Muscle layer of duodenum (tissue), 2 donors: ENCODE data around the gene KIF6.

Experiments
- H3K27ac ChIP-seq: one replicate; pipeline ENCODE4 v1.7.0; 2013; ENCODE audit warnings: mild to moderate bottlenecking, low read length
- H3K27me3 ChIP-seq: one replicate; pipeline ENCODE4 v1.7.0; 2013; ENCODE audit warnings: low read depth, mild to moderate bottlenecking, control low read depth, low read length
- H3K36me3 ChIP-seq, 2 donors: one replicate each; pipeline ENCODE4 v1.7.0; 2013; ENCODE audit warnings: low read length in 2 of 2, control low read depth in 1 of 2, mild to moderate bottlenecking in 1 of 2; ENCODE audit not compliant: insufficient read depth in 2 of 2, control insufficient read depth in 1 of 2
- H3K4me1 ChIP-seq, 2 donors: one replicate each; pipeline ENCODE4 v1.7.0; 2013; ENCODE audit warnings: low read length in 2 of 2, mild to moderate bottlenecking in 2 of 2, control low read depth in 1 of 2, moderate library complexity in 1 of 2; ENCODE audit not compliant: insufficient read depth in 2 of 2, control insufficient read depth in 1 of 2
- H3K4me3 ChIP-seq, 2 donors: one replicate each; pipeline ENCODE4 v1.7.0; 2013; ENCODE audit warnings: low read length in 2 of 2, low read depth in 1 of 2, mild to moderate bottlenecking in 1 of 2
- H3K9me3 ChIP-seq, 2 donors: one replicate each; pipeline ENCODE4 v1.7.0; 2013; ENCODE audit warnings: low read length in 2 of 2, control low read depth in 1 of 2, mild to moderate bottlenecking in 1 of 2; ENCODE audit not compliant: control insufficient read depth in 1 of 2
- donor health status: healthy.

The KIF6 gene

DNA sequence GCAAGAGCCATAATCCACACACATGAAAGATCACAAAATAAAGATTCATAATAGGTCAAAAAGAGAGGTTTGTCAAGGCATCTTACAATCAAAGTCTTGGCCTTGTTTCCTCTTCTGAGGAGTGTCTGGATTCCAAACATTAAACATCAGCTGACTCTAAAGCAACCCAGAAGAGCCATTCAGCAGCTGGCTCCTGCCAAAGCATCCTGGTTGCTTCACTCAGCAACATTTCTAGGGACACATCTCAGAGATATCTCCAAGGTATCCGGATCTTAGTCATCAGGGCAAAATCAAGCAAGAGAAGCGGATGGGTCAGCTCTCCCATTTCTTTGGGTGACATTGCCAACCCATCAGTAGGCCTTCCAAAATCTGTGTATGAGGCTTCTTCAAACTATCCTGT lies 139.6 kb downstream of the KIF6 start:
- no peak overlapping the region for H3K27ac ChIP-seq
- H3K27me3 ChIP-seq, result no peaks in the 10 kb centered on the region
- H3K9me3 ChIP-seq, result no peaks in the 10 kb centered on the region
- no peak overlapping the region for H3K4me3 ChIP-seq
- no peaks in the 10 kb centered on the region for H3K36me3 ChIP-seq
- H3K4me1 ChIP-seq, result no peaks in the 10 kb centered on the region

GRCh38 chr6:39577446-39578165 lies 147.6 kb downstream of the KIF6 start:
- Histone ChIP-seq H3K27me3 (no peaks in the 10 kb centered on the region), H3K4me3 (no peak overlapping the region), H3K9me3 (no peaks in the 10 kb centered on the region), H3K27ac (no peak overlapping the region), H3K36me3 (no peaks in the 10 kb centered on the region), H3K4me1 (peaks cover 0 to 9% of the 10 kb centered on the region in 2 donors)

- H3K36me3 ChIP-seq, result no peaks in the 10 kb centered on the region
- no peak overlapping the region for H3K4me3 ChIP-seq
- H3K27ac ChIP-seq, result no peak overlapping the region
- H3K27me3 ChIP-seq, result no peaks in the 10 kb centered on the region
- peaks cover 0 to 10% of the 10 kb centered on the region in 2 donors for H3K4me1 ChIP-seq
- no peaks in the 10 kb centered on the region for H3K9me3 ChIP-seq
These were observed 148.5 kb downstream of the KIF6 start for GRCh38 chr6:39576556-39577303.

DNA sequence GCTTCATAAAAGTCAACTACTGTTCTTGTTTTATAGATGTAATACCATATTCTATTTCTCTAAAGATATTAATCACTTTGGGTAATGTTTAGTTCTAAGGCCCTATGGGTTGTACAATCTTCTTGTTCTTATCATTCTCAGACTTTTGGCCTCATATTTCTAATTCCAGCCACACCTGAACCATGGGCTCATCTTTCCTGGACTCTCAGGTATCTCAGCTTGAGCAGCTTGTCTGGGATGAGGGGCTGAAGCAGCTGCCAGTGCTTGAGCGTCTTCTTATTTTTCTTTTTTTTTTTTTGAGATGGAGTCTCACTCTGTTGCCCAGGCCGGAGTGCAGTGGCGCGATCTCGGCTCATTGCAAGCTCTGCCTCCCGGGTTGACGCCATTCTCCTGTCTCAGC lies 150.2 kb downstream of the KIF6 start:
- peaks cover 0 to 10% of the 10 kb centered on the region in 2 donors for H3K4me1 ChIP-seq

DNA sequence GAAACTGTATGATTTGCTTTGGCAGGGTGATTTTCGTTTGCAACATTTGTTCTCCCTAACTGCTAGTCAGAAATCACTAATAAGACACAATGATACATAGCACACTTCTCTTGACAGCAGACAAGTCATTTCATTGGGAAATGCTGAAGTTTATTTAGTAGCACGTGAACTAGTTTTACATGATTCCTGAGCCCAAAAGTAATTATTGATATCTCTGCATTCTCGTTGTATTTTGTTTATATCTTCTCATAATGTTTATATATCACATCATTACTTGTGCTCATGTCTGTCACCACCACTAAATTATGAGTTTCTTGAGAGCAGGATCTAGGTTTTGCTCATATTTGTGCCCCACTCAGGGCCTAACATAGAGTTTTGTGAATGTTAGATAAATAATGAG lies 151.7 kb downstream of the KIF6 start:
- H3K27me3 ChIP-seq, result no peaks in the 10 kb centered on the region
- H3K36me3 ChIP-seq, result no peaks in the 10 kb centered on the region
- peaks cover 0 to 10% of the 10 kb centered on the region in 2 donors for H3K4me1 ChIP-seq
- H3K9me3 ChIP-seq, result no peaks in the 10 kb centered on the region
- H3K27ac ChIP-seq, result no peak overlapping the region
- no peak overlapping the region for H3K4me3 ChIP-seq

More for the DNA sequence above, 150.2 kb downstream of the KIF6 start:
- Histone ChIP-seq H3K27me3 (no peaks in the 10 kb centered on the region), H3K9me3 (no peaks in the 10 kb centered on the region), H3K27ac (no peak overlapping the region), H3K36me3 (no peaks in the 10 kb centered on the region), H3K4me3 (no peak overlapping the region)

- H3K36me3 ChIP-seq, result no peaks in the 10 kb centered on the region
- no peaks in the 10 kb centered on the region for H3K9me3 ChIP-seq
- H3K27me3 ChIP-seq, result no peaks in the 10 kb centered on the region
- no peak overlapping the region for H3K4me3 ChIP-seq
- H3K27ac ChIP-seq, result no peak overlapping the region
- peaks cover 0 to 10% of the 10 kb centered on the region in 2 donors for H3K4me1 ChIP-seq
These were observed 152.4 kb downstream of the KIF6 start for GRCh38 chr6:39572661-39573340.

DNA sequence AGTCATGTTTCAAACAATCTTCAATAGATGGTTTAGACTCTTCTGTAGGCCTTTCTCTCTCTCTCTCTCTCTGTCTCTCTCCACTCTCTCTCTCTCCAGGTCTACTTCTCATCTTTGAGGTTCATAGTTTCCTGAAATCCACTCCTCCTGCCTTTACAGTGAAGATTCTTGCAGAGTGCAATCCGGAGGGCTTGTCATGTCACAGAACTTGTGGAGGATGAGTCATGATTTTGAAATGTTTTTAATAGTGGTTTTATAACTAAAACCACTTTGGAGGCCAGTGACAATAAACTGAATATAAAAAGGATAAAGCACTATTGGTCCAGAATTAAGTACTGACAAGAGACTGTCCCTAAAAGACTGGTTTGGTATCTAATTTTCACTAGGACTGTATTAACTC lies 156.3 kb downstream of the KIF6 start:
- Histone ChIP-seq H3K36me3 (no peaks in the 10 kb centered on the region), H3K27ac (no peak overlapping the region), H3K4me3 (no peak overlapping the region), H3K4me1 (peaks cover 0 to 13% of the 10 kb centered on the region in 2 donors), H3K9me3 (no peaks in the 10 kb centered on the region), H3K27me3 (no peaks in the 10 kb centered on the region)

GRCh38 chr6:39567091-39567490 lies 158.1 kb downstream of the KIF6 start:
- H3K27me3 ChIP-seq, result no peaks in the 10 kb centered on the region
- no peak overlapping the region for H3K27ac ChIP-seq
- H3K36me3 ChIP-seq, result no peaks in the 10 kb centered on the region
- no peaks in the 10 kb centered on the region for H3K9me3 ChIP-seq
- H3K4me1 ChIP-seq, result peaks cover 0 to 3% of the 10 kb centered on the region in 2 donors
- H3K4me3 ChIP-seq, result no peak overlapping the region

DNA sequence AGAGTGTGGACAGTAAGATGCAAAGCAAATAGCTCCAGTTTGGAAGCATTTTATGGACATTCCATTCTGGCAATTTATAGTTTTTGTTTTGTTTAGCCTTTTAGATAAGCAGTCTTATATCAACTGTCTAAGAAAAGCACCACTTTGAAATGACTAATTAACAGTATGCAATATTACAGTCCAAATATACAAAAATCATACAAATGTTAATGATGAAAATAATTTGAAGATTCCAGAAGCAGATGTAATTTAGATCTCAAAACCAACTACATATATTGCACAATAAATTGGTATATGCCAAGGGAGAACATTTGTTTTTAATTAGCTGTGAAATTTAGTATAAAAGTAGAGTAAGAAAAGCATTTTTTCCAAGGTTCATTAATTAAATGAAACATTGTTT lies 158.8 kb downstream of the KIF6 start:
- Histone ChIP-seq H3K4me3 (no peak overlapping the region), H3K27me3 (no peaks in the 10 kb centered on the region), H3K9me3 (no peaks in the 10 kb centered on the region), H3K27ac (no peak overlapping the region), H3K4me1 (peaks cover 0 to 10% of the 10 kb centered on the region in 2 donors), H3K36me3 (no peaks in the 10 kb centered on the region)

DNA sequence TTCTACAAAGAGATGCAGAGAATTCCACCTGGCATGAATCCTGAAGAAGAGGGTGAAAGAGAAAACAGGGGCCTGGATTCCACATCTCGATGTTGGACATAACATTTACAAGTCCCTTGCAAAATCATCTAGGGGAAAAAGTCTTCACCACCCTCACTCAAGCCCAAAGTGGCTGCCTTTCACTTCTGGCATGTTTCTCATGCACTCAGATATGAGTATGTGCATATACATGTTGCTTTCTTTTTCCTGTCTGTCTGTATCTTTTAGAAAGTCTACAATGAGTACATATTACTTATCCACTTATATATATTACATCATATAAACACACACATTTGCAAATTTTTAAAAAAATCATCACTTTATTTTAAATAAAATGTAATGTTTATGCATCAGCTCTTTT lies 159.3 kb downstream of the KIF6 start:
- H3K4me1 ChIP-seq, result peaks cover 0 to 12% of the 10 kb centered on the region in 2 donors
- H3K4me3 ChIP-seq, result no peak overlapping the region
- H3K27ac ChIP-seq, result no peak overlapping the region

DNA sequence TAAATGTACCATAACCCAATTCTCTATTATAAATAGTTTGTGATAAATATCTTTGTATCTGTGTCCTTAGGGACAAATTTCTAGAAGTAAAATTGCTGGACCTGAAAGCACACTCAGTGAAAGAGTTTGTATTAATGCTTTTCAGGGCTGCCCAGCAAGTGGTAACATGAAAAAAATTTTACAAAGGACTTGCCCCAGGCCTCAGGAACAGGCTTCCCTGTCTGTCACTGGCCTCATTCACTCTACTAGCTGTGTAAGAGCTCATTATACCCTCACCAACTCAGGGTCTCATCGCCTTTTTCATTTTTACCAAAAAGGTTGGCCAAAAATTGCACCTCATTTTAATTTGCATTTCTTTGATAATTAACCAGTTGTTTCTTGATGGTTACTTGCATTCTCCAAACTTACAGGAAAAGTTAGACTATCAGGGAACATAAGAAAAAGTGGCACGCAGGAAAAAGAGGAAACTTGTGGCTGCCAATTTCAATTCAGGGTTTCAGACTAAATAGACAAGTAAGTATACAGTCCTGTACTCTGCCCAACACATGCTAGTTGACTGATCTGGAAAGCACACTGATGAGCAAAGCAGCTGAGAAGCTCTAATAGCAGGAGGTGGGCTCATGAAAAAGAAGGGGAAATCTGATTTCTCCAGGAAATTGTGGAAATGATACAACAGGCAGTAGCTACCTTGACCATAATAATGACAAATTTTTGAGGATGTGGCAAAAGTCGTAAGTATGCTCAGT lies 161.5 kb downstream of the KIF6 start:
- Histone ChIP-seq H3K4me3 (no peak overlapping the region), H3K27me3 (no peaks in the 10 kb centered on the region), H3K4me1 (peaks cover 0 to 12% of the 10 kb centered on the region in 2 donors)

More for the DNA sequence above, 159.3 kb downstream of the KIF6 start:
- H3K27me3 ChIP-seq, result no peaks in the 10 kb centered on the region
- H3K9me3 ChIP-seq, result no peaks in the 10 kb centered on the region
- no peaks in the 10 kb centered on the region for H3K36me3 ChIP-seq

More for the DNA sequence above, 161.5 kb downstream of the KIF6 start:
- no peaks in the 10 kb centered on the region for H3K9me3 ChIP-seq
- no peaks in the 10 kb centered on the region for H3K36me3 ChIP-seq
- no peak overlapping the region for H3K27ac ChIP-seq
